ENCODE results near the gene ACADS.

DNA sequence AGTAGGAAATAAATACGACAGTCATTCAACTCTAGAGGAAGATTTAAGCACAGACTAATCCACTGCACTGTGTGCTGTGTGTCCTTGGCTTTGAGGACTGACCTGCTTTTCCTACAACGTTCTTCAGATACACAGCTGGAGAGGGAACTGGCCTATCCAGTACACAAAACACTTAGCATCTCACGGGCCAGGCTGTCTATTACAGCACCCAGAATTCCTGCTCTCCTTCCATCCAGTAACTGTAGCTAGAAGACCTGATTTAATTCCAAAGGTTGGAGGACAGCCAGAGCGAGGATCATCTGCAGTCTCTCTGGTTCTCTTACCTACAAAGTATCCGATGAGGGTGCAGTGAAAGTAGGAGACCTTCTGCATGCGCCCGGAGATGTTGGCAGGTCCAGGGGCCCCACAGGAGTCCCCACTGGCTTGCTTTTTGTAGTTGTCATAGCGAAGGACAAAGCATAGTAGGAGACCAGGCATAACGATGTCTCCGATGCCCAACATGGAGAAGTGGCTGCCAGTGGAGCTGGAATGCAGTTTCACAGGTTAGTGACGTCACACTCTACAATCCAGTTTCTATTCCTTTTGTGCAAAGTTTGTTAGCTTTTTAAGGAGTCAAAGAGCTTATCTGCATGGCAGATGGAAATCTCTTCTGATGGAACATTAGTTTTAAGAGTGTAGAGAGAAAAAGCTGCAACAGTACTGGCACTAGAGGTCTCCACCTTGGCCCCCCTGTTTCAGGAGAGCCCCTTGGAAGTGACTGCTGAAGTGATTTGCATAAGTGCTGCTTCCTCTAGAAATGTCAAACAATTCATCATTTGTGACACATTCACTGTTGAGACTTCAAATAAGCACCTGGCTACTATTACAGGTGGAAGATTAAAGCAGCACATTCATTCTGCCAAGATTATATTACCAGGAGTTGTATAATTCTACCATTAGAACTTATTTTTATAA lies 41.7 kb downstream of the ACADS start:
- TF ChIP-seq CTCF (IDR thresholded peaks at IDR 0.05) (no peak), EP300 (IDR thresholded peaks at IDR 0.05) (no peak), POLR2AphosphoS5 (IDR thresholded peaks at IDR 0.05) (no peak)

All from upper lobe of left lung (tissue), 4 donors.